ENCODE measurements around the gene EML3. TPM values are rescaled to one million over a fixed set of nuclear protein-coding genes. Genes with fewer than 3 reads are reported as not detected.

EML3 gene
- total and polyA plus RNA-seq, 2 of the 8 experiments (the other 6 are each of a cell fraction or from before 2014, with no cell fraction given), result 19.2 to 29.9 TPM

DNA sequence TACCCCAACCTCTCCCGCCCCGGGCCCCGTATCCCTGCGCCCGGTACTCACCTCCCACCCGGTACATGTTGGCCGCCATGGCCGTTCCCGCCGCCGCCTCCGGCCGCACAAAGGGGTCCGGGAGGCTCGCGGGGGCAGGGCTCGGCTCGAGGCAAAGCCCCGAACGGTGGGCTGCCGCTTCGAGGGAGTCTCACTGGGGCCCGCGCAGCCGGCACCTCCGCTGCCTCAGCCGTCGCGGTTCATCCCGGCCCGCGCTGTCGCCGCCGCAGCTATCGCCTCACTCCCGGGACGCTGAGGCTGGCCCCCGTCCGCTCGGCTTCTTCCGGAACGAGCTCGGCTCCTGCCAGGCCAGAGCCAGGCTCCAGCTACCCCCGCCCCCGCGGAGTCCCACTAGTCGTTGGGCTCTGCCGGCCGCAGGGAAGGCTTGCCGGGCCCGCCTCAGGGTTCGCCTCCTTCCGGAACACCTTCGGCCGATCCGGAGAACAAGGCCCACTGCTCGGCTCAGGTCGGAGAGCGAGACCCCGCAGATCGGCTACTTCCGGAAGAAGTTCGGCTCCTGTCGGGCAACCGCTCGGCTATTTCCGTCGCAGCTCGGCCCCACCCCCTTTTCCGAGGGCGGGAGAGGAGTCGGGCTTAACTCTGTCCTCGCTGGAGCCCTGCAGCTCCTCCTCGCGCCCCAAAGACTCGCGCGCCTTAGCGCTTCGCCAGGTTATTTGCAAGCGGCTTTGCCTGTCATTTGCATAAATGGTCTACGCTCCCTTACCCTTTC, 11.0 kb downstream of the EML3 start, which contains the start of gene MTA2:
TSS of gene MTA2 (minus strand) at position 494 of the 769 bp plus-strand sequence. CDS start at position 79, 415 bp downstream.
- peak within 1 kb of the TSS; percentile 83 to 99 (median 87) for H3K9ac ChIP-seq (replicated peaks in 1 of 4; ENCODE audit: extremely low read depth in 1 of 4, low read depth in 3 of 4, low read length in 3 of 4)
- peak within 1 kb of the TSS; percentile 84 for H3K18ac ChIP-seq (ENCODE audit: extremely low read depth, low read length)
- H3K4me3 ChIP-seq (ENCODE audit: extremely low read depth in 1 of 4, insufficient read depth in 2 of 4, low read depth in 3 of 4, low read length in 4 of 4), result peak within 1 kb of the TSS; percentile 74 to 86 (median 84)
- FAIRE-seq (peak; percentile 81), DNase-seq (ENCODE audit: low read depth in 1 of 2, low spot score in 2 of 2) (peak; percentile 98 to 100)
- peaks cover 3 to 7% of the 10 kb centered on the region in 2 experiments for H4K20me1 ChIP-seq (replicated peaks in 1 of 2; ENCODE audit: control insufficient read depth in 1 of 2, insufficient read depth in 2 of 2, low read length in 2 of 2)
- peak within 1 kb of the TSS; percentile 27; the same call in 1 of the 2 replicates for H2BK12ac ChIP-seq (ENCODE audit: low read depth, low read length)
- peak within 1 kb of the TSS; percentile 79 for H3K27ac ChIP-seq (ENCODE audit: low read depth, low read length)
- H2BK15ac ChIP-seq (ENCODE audit: low read length), result peak within 1 kb of the TSS; percentile 88; the same call in 1 of the 2 replicates
- H3K79me2 ChIP-seq (ENCODE audit: control insufficient read depth in 1 of 2, insufficient read depth in 2 of 2, low read length in 2 of 2), result peaks cover 0 to 28% of the 10 kb centered on the region in 2 experiments; a peak in 2 of 4 replicates
- peaks cover 17 to 20% (median 18%) of the 10 kb centered on the region in 4 experiments for H3K36me3 ChIP-seq (ENCODE audit: control insufficient read depth in 2 of 4, insufficient read depth in 4 of 4, low read length in 3 of 4)
- H2BK120ac ChIP-seq (replicated peaks; ENCODE audit: low read depth, low read length), result no peak within 1 kb of the TSS
- peak within 1 kb of the TSS; percentile 72 to 95 for H3K4me2 ChIP-seq (ENCODE audit: insufficient read depth in 1 of 2, low read depth in 2 of 2, low read length in 2 of 2)
- ChIA-PET CTCF (ENCODE audit: partially characterized antibody) (interaction anchor here (0.9 to 2.2 kb wide), 5 partner anchors 9 to 170 kb away, joined by 3 to 24 read pairs (median 4); partner anchors contain the start of genes EEF1G, EML3, ROM1 and TUT1), POLR2A (ENCODE audit: partially characterized antibody) (interaction anchor here (0.6 to 12.3 kb wide), 33 partner anchors 9 to 280 kb away, joined by 3 to 235 read pairs (median 3); partner anchors contain the start of genes B3GAT3, C11orf98, CSKMT and EEF1G)
- peak within 1 kb of the TSS; percentile 95 for H4K8ac ChIP-seq (ENCODE audit: extremely low read depth, insufficient read depth, low read length)
- peaks cover 17% of the 10 kb centered on the region; the same call in 1 of the 2 replicates for H3K23me2 ChIP-seq (ENCODE audit: low read depth, low read length)
- peak within 1 kb of the TSS; percentile 47 for H4K5ac ChIP-seq (ENCODE audit: insufficient read length, low read depth, low read length)
- H3K9me3 ChIP-seq (ENCODE audit: insufficient read depth in 2 of 2, low read depth in 1 of 2, low read length in 1 of 2), result no peaks in the 10 kb centered on the region
- WGBS, 2 experiments (ENCODE audit: extremely low coverage in 1 of 2, insufficient coverage in 1 of 2, insufficient read length in 1 of 2, insufficient replicate concordance in 2 of 2, low coverage in 1 of 2, low lambda C conversion rate in 2 of 2, missing lambda C conversion rate in 1 of 2), result 1% methylated on average over 63 of the region's 83 CpGs; no CpG with 5 or more reads in 1 of the 2 experiments
- no peak within 1 kb of the TSS for H3K23ac ChIP-seq (ENCODE audit: insufficient read length)
- peaks cover 7 to 32% (median 17%) of the 10 kb centered on the region in 4 experiments for H3K4me1 ChIP-seq (replicated peaks in 1 of 4; ENCODE audit: control insufficient read depth in 3 of 4, insufficient read depth in 4 of 4, low read length in 3 of 4)
- peak within 1 kb of the TSS; percentile 78 for H3K56ac ChIP-seq (replicated peaks; ENCODE audit: insufficient read length, low read depth, low read length)
- H4K91ac ChIP-seq (replicated peaks; ENCODE audit: insufficient read length, low read length), result peak within 1 kb of the TSS; percentile 38
- H2AK5ac ChIP-seq (ENCODE audit: low read depth, low read length), result peak within 1 kb of the TSS; percentile 29; the same call in 1 of the 2 replicates
- no peaks in the 10 kb centered on the region; the same call in 1 of the 2 replicates for H3K79me1 ChIP-seq (ENCODE audit: low read depth, low read length)
- H2BK5ac ChIP-seq (ENCODE audit: low read depth, low read length), result peak within 1 kb of the TSS; percentile 75; the same call in 1 of the 2 replicates
- H3K27me3 ChIP-seq (replicated peaks in 1 of 4; ENCODE audit: control insufficient read depth in 3 of 4, extremely low read depth in 1 of 4, insufficient read depth in 3 of 4, low read length in 3 of 4), result peaks cover 0 to 13% (median 11%) of the 10 kb centered on the region in 4 experiments; a peak in 6 of 7 replicates
- H2BK20ac ChIP-seq (ENCODE audit: low read length), result no peak within 1 kb of the TSS
- H3K14ac ChIP-seq (ENCODE audit: insufficient read length), result no peak within 1 kb of the TSS
- peak within 1 kb of the TSS; percentile 27; the same call in 1 of the 2 replicates for H2AFZ ChIP-seq (ENCODE audit: low read length)
- H3K4ac ChIP-seq (replicated peaks; ENCODE audit: insufficient read length, low read depth, low read length), result peak within 1 kb of the TSS; percentile 14
- TF ChIP-seq KDM4A (IDR thresholded peaks at IDR 0.05; ENCODE audit: low read depth, low read length, severe bottlenecking) (peak; percentile 41), RBBP5 (IDR thresholded peaks at IDR 0.05; ENCODE audit: borderline replicate concordance, low read depth, low read length) (peak; percentile 56; the same call in 1 of the 2 replicates), CEBPB (IDR thresholded peaks at IDR 0.05; ENCODE audit: low read depth, low read length) (no peak), POLR2A (IDR thresholded peaks at IDR 0.05; ENCODE audit: control extremely low read depth in 1 of 2, low read depth in 2 of 2, low read length in 2 of 2) (peak in 1 of 2 experiments; percentile 78; a peak in 2 of 3 replicates), ASH2L (IDR thresholded peaks at IDR 0.05; ENCODE audit: low read length) (peak; percentile 2), TAF1 (IDR thresholded peaks at IDR 0.05; ENCODE audit: low read depth, low read length) (peak; percentile 38; the same call in 1 of the 2 replicates), EGR1 (IDR thresholded peaks at IDR 0.05; ENCODE audit: borderline replicate concordance, low read depth, low read length) (peak; percentile 62; the same call in 1 of the 2 replicates), CHD2 (IDR thresholded peaks at IDR 0.05; ENCODE audit: low read length) (peak; percentile 46; the same call in 1 of the 2 replicates), POLR2AphosphoS5 (IDR thresholded peaks at IDR 0.05; ENCODE audit: low read depth, low read length) (peak; percentile 36; the same call in 1 of the 2 replicates), JUN (IDR thresholded peaks at IDR 0.05; ENCODE audit: low read depth, low read length) (no peak)
- TF ChIP-seq, protein P1, sequence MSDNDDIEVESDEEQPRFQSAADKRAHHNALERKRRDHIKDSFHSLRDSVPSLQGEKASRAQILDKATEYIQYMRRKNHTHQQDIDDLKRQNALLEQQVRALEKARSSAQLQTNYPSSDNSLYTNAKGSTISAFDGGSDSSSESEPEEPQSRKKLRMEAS (IDR thresholded peaks at IDR 0.05), result 0 out of 2 replicates have a peak, but pooled peaks have one; percentile 44
